Measurements from ENCODE around the gene XPO5. TPM values are rescaled to one million over a fixed set of nuclear protein-coding genes. Genes with fewer than 3 reads are reported as not detected.
A peak's percentile ranks its signal among the peaks of the same experiment; 100 is the strongest.

Gene XPO5
- total RNA-seq, 1 donor from 2014 or later: 35.0 TPM

DNA sequence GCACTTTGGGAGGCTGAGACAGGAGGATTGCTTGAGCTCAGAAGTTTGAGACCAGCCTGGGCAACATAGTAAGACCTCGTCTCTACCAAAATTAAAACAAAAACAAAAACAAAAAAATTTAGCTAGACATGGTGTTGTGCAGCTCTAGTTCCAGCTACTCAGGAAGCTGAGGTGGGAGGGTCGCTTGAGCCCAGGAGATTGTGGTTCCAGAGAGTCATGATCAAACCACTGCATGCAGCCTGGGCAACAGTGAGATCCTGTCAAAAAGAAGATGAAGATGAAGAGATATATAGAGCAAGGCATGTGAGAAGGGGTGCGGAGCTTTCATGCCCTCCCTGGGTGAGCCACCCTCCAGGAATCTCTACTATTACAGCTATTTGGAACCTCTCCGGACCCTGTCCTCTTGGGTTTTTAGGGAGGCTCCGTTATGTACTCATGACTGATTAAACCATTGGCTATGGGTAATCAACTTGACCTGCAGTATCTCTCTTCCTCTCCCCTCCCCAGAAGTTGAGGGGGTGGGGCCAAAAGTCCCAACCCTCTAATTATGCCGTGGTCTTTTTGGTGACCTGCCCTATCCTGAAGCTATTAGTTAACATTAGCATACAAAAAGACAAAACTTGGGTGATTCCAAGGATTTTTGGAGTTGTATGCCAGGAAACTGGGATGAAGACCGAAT is 9.2 kb upstream of the XPO5 start:
- Mint-ChIP-seq H3K36me3 (ENCODE audit: unreplicated experiment) (peaks cover 33% of the 10 kb centered on the region), H3K27me3 (ENCODE audit: unreplicated experiment) (no peaks in the 10 kb centered on the region), H3K27ac (ENCODE audit: unreplicated experiment) (no peak overlapping the region), H3K9me3 (ENCODE audit: unreplicated experiment) (no peaks in the 10 kb centered on the region), H3K4me1 (ENCODE audit: unreplicated experiment) (no peaks in the 10 kb centered on the region), H3K4me3 (ENCODE audit: unreplicated experiment) (no peak overlapping the region)
- DNase-seq (ENCODE audit: extremely low spot score, unreplicated experiment): no peak
- TF ChIP-seq, protein P1, sequence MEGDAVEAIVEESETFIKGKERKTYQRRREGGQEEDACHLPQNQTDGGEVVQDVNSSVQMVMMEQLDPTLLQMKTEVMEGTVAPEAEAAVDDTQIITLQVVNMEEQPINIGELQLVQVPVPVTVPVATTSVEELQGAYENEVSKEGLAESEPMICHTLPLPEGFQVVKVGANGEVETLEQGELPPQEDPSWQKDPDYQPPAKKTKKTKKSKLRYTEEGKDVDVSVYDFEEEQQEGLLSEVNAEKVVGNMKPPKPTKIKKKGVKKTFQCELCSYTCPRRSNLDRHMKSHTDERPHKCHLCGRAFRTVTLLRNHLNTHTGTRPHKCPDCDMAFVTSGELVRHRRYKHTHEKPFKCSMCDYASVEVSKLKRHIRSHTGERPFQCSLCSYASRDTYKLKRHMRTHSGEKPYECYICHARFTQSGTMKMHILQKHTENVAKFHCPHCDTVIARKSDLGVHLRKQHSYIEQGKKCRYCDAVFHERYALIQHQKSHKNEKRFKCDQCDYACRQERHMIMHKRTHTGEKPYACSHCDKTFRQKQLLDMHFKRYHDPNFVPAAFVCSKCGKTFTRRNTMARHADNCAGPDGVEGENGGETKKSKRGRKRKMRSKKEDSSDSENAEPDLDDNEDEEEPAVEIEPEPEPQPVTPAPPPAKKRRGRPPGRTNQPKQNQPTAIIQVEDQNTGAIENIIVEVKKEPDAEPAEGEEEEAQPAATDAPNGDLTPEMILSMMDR (IDR thresholded peaks at IDR 0.05): no peak

DNA sequence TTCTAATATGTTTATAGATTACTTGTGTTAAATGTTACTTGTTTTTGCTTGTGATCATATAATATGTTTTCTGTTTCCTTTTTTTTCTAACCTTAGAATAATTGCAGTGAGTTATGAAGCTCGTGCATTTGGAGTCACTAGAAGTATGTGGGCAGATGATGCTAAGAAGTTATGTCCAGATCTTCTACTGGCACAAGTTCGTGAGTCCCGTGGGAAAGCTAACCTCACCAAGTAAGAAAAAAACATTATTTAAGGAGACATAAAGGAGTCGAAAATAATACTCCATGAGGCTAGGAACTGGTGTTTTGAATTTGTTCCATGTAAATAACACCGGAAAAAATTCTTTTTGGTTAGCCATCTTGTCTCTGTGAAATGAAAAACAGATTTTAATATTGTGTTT is 7.1 kb upstream of the XPO5 start:
- Mint-ChIP-seq H3K4me3 (ENCODE audit: unreplicated experiment) (no peak overlapping the region), H3K27ac (ENCODE audit: unreplicated experiment) (no peak overlapping the region), H3K36me3 (ENCODE audit: unreplicated experiment) (peaks cover 30% of the 10 kb centered on the region), H3K27me3 (ENCODE audit: unreplicated experiment) (no peaks in the 10 kb centered on the region), H3K9me3 (ENCODE audit: unreplicated experiment) (no peaks in the 10 kb centered on the region), H3K4me1 (ENCODE audit: unreplicated experiment) (peaks cover 12% of the 10 kb centered on the region)
- TF ChIP-seq, protein P1 (IDR thresholded peaks at IDR 0.05): no peak
- no peak for DNase-seq (ENCODE audit: extremely low spot score, unreplicated experiment)

DNA sequence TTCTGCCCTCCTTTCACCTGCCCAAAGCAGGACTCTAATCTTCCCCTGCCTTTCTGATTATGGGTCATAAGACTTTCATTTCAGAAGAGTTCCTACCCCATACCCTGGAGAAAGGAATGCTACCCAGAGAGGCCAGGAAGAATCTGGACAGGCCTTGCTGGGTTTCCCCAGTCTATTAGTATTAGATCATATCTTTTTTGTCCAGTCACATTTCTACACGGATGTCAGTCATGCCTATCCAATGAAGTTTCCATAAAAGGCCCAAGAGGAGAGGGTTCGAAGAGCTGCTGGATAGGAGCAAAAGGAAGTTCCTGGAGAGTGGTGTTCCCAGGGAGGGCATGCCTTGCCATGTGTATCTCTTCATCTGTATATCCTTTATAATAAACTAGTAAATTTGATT is 3.3 kb upstream of the XPO5 start:
- Mint-ChIP-seq H3K9me3 (ENCODE audit: unreplicated experiment) (no peaks in the 10 kb centered on the region), H3K27me3 (ENCODE audit: unreplicated experiment) (no peaks in the 10 kb centered on the region), H3K36me3 (ENCODE audit: unreplicated experiment) (peaks cover 11% of the 10 kb centered on the region), H3K4me1 (ENCODE audit: unreplicated experiment) (peaks cover 32% of the 10 kb centered on the region), H3K4me3 (ENCODE audit: unreplicated experiment) (no peak overlapping the region), H3K27ac (ENCODE audit: unreplicated experiment) (peak overlapping the region; percentile 71)
- TF ChIP-seq, protein P1 (IDR thresholded peaks at IDR 0.05): no peak
- DNase-seq (ENCODE audit: extremely low spot score, unreplicated experiment): no peak

DNA sequence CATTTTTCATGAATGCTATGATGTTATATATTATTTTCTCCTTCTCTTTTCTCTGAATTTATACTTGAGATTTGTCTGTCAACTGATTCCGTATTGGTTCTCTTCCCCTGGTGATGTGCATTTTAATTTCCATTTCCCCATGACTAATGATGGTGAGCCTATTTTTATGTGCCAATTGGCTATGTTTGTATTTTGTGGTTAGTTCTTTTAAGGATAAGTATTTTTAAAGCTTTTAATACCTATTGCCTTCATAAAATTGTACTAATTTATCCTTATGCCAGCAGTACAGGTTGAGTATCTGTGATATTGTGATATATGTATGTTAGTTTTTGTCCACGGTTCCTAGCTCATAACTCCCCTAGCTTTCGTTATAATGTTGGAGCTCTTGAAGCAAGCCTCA is 2.9 kb upstream of the XPO5 start:
- Mint-ChIP-seq H3K9me3 (ENCODE audit: unreplicated experiment) (no peaks in the 10 kb centered on the region), H3K27me3 (ENCODE audit: unreplicated experiment) (no peaks in the 10 kb centered on the region), H3K4me3 (ENCODE audit: unreplicated experiment) (no peak overlapping the region), H3K27ac (ENCODE audit: unreplicated experiment) (peak overlapping the region; percentile 71), H3K4me1 (ENCODE audit: unreplicated experiment) (peaks cover 32% of the 10 kb centered on the region), H3K36me3 (ENCODE audit: unreplicated experiment) (peaks cover 10% of the 10 kb centered on the region)
- TF ChIP-seq, protein P1 (IDR thresholded peaks at IDR 0.05): no peak
- no peak for DNase-seq (ENCODE audit: extremely low spot score, unreplicated experiment)

DNA sequence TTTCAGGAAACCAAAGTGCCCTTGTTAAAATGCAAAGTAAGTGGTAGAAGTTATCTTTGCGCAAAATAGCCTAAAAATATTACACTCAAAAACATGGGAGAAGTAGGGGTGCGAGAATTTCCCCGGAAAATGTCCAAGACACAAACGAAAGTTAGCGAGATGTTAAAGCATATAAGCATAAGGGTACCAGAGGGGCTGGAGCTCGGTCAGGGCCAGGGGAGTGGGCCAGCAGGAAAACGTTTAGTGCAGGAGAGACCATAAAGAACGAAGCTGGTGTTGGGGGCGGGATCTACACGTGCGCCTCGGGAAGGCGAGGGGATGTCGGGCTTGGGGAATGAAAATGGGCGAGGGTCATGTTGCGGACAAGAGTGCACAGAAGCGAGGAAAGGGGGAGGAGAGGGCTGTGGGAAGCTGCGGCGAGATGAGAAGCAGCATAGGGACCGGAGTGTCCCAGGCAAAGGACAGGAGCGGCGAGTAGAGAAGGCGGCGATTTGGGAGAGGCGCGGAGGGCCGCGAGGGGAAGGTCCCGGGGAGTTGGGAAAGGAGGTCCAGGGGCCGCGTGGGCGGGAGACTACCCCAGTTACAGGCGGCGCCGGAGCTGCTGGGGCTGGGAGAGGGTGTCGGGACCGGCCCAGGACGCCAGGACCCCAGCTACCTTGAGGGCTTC is 600 bp downstream of the XPO5 start:
- Mint-ChIP-seq H3K9me3 (ENCODE audit: unreplicated experiment) (no peaks in the 10 kb centered on the region), H3K4me3 (ENCODE audit: unreplicated experiment) (peak overlapping the region; percentile 96), H3K27ac (ENCODE audit: unreplicated experiment) (peak overlapping the region; percentile 72), H3K36me3 (ENCODE audit: unreplicated experiment) (peaks cover 19% of the 10 kb centered on the region), H3K27me3 (ENCODE audit: unreplicated experiment) (no peaks in the 10 kb centered on the region), H3K4me1 (ENCODE audit: unreplicated experiment) (peaks cover 32% of the 10 kb centered on the region)
- TF ChIP-seq, protein P1 (IDR thresholded peaks at IDR 0.05): no peak
- DNase-seq (ENCODE audit: extremely low spot score, unreplicated experiment): no peak
